Mesenchymal stem cell (in vitro differentiated cells and primary cell): ENCODE data around the gene CLSTN1.
A peak's percentile ranks its signal among the peaks of the same experiment; 100 is the strongest.

Experiments
- DNase-seq: peaks from one replicate; pipeline ENCODE4 v3.0.0-alpha.2; 2013
- H2AFZ ChIP-seq: one replicate; pipeline ENCODE4 v1.6.1; 2013; ENCODE audit warnings: low read depth, mild to moderate bottlenecking, control low read depth, inconsistent platforms, low read length, moderate library complexity
- H2AK5ac ChIP-seq: 2 replicates; pipeline ENCODE4 v1.6.1; 2013; ENCODE audit warnings: low read length, moderate library complexity, mild to moderate bottlenecking, inconsistent platforms; ENCODE audit not compliant: severe bottlenecking
- H2BK120ac ChIP-seq: one replicate; pipeline ENCODE4 v1.6.1; 2013; ENCODE audit warnings: low read depth, mild to moderate bottlenecking, inconsistent platforms, low read length, moderate library complexity
- H2BK12ac ChIP-seq, 2 experiments: one replicate each; pipeline ENCODE4 v1.6.1; 2013; ENCODE audit warnings: inconsistent platforms in 2 of 2, low read length in 2 of 2, mild to moderate bottlenecking in 2 of 2, moderate library complexity in 2 of 2, control low read depth in 1 of 2
- H2BK15ac ChIP-seq: one replicate; pipeline ENCODE4 v1.6.1; 2013; ENCODE audit warnings: mild to moderate bottlenecking, low read depth, inconsistent platforms; ENCODE audit not compliant: poor library complexity, severe bottlenecking
- H2BK5ac ChIP-seq: 2 replicates; pipeline ENCODE4 v1.6.1; 2013; ENCODE audit warnings: low read depth, mild to moderate bottlenecking, low read length, control low read depth, inconsistent platforms; ENCODE audit not compliant: poor library complexity, severe bottlenecking
- H3K14ac ChIP-seq, 2 experiments: one replicate each; pipeline ENCODE4 v1.6.1; 2013; ENCODE audit warnings: inconsistent platforms in 2 of 2, low read length in 2 of 2, control low read depth in 1 of 2, mild to moderate bottlenecking in 1 of 2, moderate library complexity in 1 of 2
- H3K18ac ChIP-seq, 2 experiments: one replicate each; pipeline ENCODE4 v1.6.1; 2013; ENCODE audit warnings: inconsistent platforms in 2 of 2, low read length in 2 of 2, control low read depth in 1 of 2, low read depth in 1 of 2, mild to moderate bottlenecking in 1 of 2
- H3K23ac ChIP-seq, 2 experiments: one replicate each; pipeline ENCODE4 v1.6.1; 2013; ENCODE audit warnings: inconsistent platforms in 2 of 2, low read length in 2 of 2, mild to moderate bottlenecking in 2 of 2, moderate library complexity in 2 of 2, control low read depth in 1 of 2
- H3K27ac ChIP-seq: 2 replicates; pipeline ENCODE4 v1.5.1; 2013; ENCODE audit warnings: mild to moderate bottlenecking, moderate library complexity, low read length, control low read depth, inconsistent platforms; ENCODE audit not compliant: poor library complexity, severe bottlenecking
- H3K27me3 ChIP-seq, 2 experiments: 2 replicates each; pipeline versions ENCODE4 v1.6.1 to v1.7.0; 2013; ENCODE audit warnings: low read length in 2 of 2, mild to moderate bottlenecking in 2 of 2, moderate library complexity in 2 of 2, control low read depth in 1 of 2, inconsistent platforms in 1 of 2; ENCODE audit not compliant: control insufficient read depth in 1 of 2, insufficient read depth in 1 of 2
- H3K36me3 ChIP-seq, 2 experiments: 2 replicates each; pipeline versions ENCODE4 v1.6.1 to v1.7.0; 2013; ENCODE audit warnings: low read length in 2 of 2, control low read depth in 1 of 2, inconsistent platforms in 1 of 2, low read depth in 1 of 2, mild to moderate bottlenecking in 1 of 2; ENCODE audit not compliant: insufficient read depth in 2 of 2, control insufficient read depth in 1 of 2
- H3K4ac ChIP-seq, 2 experiments: one replicate each; pipeline ENCODE4 v1.6.1; 2013; ENCODE audit warnings: inconsistent platforms in 2 of 2, low read length in 2 of 2, mild to moderate bottlenecking in 2 of 2, moderate library complexity in 2 of 2, control low read depth in 1 of 2, low read depth in 1 of 2
- H3K4me1 ChIP-seq: 2 replicates; pipeline ENCODE4 v1.6.1; 2013; ENCODE audit warnings: low read depth, low read length, control low read depth; ENCODE audit not compliant: control insufficient read depth, insufficient read depth
- H3K4me2 ChIP-seq: 2 replicates; pipeline ENCODE4 v1.6.1; 2013; ENCODE audit warnings: low read length, mild to moderate bottlenecking, inconsistent platforms; ENCODE audit not compliant: poor library complexity, severe bottlenecking
- H3K4me3 ChIP-seq, 2 experiments: 2 replicates each; pipeline versions ENCODE4 v1.5.1 to v1.7.0; 2013; ENCODE audit warnings: low read length in 2 of 2, mild to moderate bottlenecking in 2 of 2, control low read depth in 1 of 2, low read depth in 1 of 2; ENCODE audit not compliant: insufficient read depth in 1 of 2
- H3K79me1 ChIP-seq: replicated peaks from 2 replicates; pipeline ENCODE4 v1.6.1; 2013; ENCODE audit warnings: mild to moderate bottlenecking, control low read depth, low read length, inconsistent platforms; ENCODE audit not compliant: poor library complexity, severe bottlenecking
- H3K9ac ChIP-seq: 2 replicates; pipeline ENCODE4 v1.7.0; 2013; ENCODE audit warnings: mild to moderate bottlenecking, low read length, moderate library complexity
- H3K9me3 ChIP-seq: 2 replicates; pipeline ENCODE4 v1.7.0; 2013; ENCODE audit warnings: mild to moderate bottlenecking, low read length; ENCODE audit not compliant: control insufficient read depth
- H4K8ac ChIP-seq: one replicate; pipeline ENCODE4 v1.6.1; 2013; ENCODE audit warnings: inconsistent platforms, mild to moderate bottlenecking, low read length, moderate library complexity
- H4K91ac ChIP-seq: one replicate; pipeline ENCODE4 v1.6.1; 2013; ENCODE audit warnings: mild to moderate bottlenecking, low read length, inconsistent platforms
- WGBS: methylation state at CpG from one replicate; pipeline ENCODE4 v1.1.7; 2013; ENCODE audit warnings: mixed read lengths; 5-methylcytosine and 5-hydroxymethylcytosine counted together

Gene CLSTN1

GRCh38 chr1:9814619-9815018 lies 9.1 kb downstream of the CLSTN1 start:
- Histone ChIP-seq H3K4me2 (no peak overlapping the region), H4K91ac (no peak overlapping the region), H4K8ac (no peak overlapping the region), H2BK120ac (no peak overlapping the region), H3K79me1 (peaks cover 10% of the 10 kb centered on the region), H3K36me3 (no peaks in the 10 kb centered on the region), H3K18ac (no peak overlapping the region), H2BK12ac (no peak overlapping the region), H2AK5ac (no peak overlapping the region), H3K4me1 (peaks cover under 1% of the 10 kb centered on the region), H3K4ac (peak overlapping the region in 1 of 2 experiments; percentile 41), H3K9me3 (no peaks in the 10 kb centered on the region), H3K27me3 (no peaks in the 10 kb centered on the region), H2BK15ac (no peak overlapping the region), H2AFZ (no peak overlapping the region), H3K14ac (no peak overlapping the region), H3K27ac (no peak overlapping the region), H3K4me3 (no peak overlapping the region), H2BK5ac (no peak overlapping the region), H3K23ac (no peak overlapping the region), H3K9ac (no peak overlapping the region)
- DNase-seq, result no peak
- 96% methylated on average over 6 of the region's 6 CpGs for WGBS

- peaks cover 0 to 7% of the 10 kb centered on the region in 2 experiments for H3K36me3 ChIP-seq
- H3K9me3 ChIP-seq, result no peaks in the 10 kb centered on the region
- H2BK15ac ChIP-seq, result no peak overlapping the region
- H3K27ac ChIP-seq, result no peak overlapping the region
- H3K23ac ChIP-seq, result no peak overlapping the region
- H2AK5ac ChIP-seq, result no peak overlapping the region
- no peak for DNase-seq
- H3K4me1 ChIP-seq, result peaks cover 17% of the 10 kb centered on the region
- no peak overlapping the region for H2BK5ac ChIP-seq
- no peaks in the 10 kb centered on the region for H3K27me3 ChIP-seq
- 97% methylated on average over 5 of the region's 6 CpGs for WGBS
- H3K18ac ChIP-seq, result no peak overlapping the region
- no peak overlapping the region for H2BK12ac ChIP-seq
- no peak overlapping the region for H3K4me2 ChIP-seq
- no peak overlapping the region for H4K91ac ChIP-seq
- no peak overlapping the region for H3K4ac ChIP-seq
- H3K4me3 ChIP-seq, result no peak overlapping the region
- no peak overlapping the region for H2AFZ ChIP-seq
- H3K14ac ChIP-seq, result no peak overlapping the region
- peaks cover 17% of the 10 kb centered on the region for H3K79me1 ChIP-seq
- no peak overlapping the region for H4K8ac ChIP-seq
- H3K9ac ChIP-seq, result no peak overlapping the region
- no peak overlapping the region for H2BK120ac ChIP-seq
Observed at GRCh38 chr1:9811239-9811966, 12.4 kb downstream of the CLSTN1 start.

GRCh38 chr1:9809100-9809510 lies 14.7 kb downstream of the CLSTN1 start:
- peaks cover 0 to 7% of the 10 kb centered on the region in 2 experiments for H3K36me3 ChIP-seq
- H2AK5ac ChIP-seq, result no peak overlapping the region
- no peak overlapping the region for H2BK12ac ChIP-seq
- H4K8ac ChIP-seq, result no peak overlapping the region
- H4K91ac ChIP-seq, result no peak overlapping the region
- DNase-seq, result no peak
- H3K14ac ChIP-seq, result no peak overlapping the region
- no peak overlapping the region for H3K4me3 ChIP-seq
- no peak overlapping the region for H2BK5ac ChIP-seq
- no peak overlapping the region for H3K23ac ChIP-seq
- no peak overlapping the region for H2BK120ac ChIP-seq
- H3K27me3 ChIP-seq, result no peaks in the 10 kb centered on the region
- H2BK15ac ChIP-seq, result no peak overlapping the region
- no peak overlapping the region for H3K9ac ChIP-seq
- H3K18ac ChIP-seq, result no peak overlapping the region
- peaks cover 26% of the 10 kb centered on the region for H3K4me1 ChIP-seq
- peaks cover 19% of the 10 kb centered on the region for H3K79me1 ChIP-seq
- no peaks in the 10 kb centered on the region for H3K9me3 ChIP-seq
- no peak overlapping the region for H3K27ac ChIP-seq
- no peak overlapping the region for H3K4ac ChIP-seq
- 69% methylated on average over 8 of the region's 8 CpGs for WGBS
- H3K4me2 ChIP-seq, result no peak overlapping the region
- no peak overlapping the region for H2AFZ ChIP-seq

- H3K4ac ChIP-seq, result no peak overlapping the region
- no peak overlapping the region for H3K23ac ChIP-seq
- no peak overlapping the region for H2AK5ac ChIP-seq
- no peaks in the 10 kb centered on the region for H3K9me3 ChIP-seq
- peaks cover 19% of the 10 kb centered on the region for H3K79me1 ChIP-seq
- no peak overlapping the region for H2BK120ac ChIP-seq
- H2BK5ac ChIP-seq, result no peak overlapping the region
- no peaks in the 10 kb centered on the region for H3K27me3 ChIP-seq
- H4K8ac ChIP-seq, result no peak overlapping the region
- 93% methylated on average over 8 of the region's 8 CpGs for WGBS
- peaks cover 26% of the 10 kb centered on the region for H3K4me1 ChIP-seq
- H2AFZ ChIP-seq, result no peak overlapping the region
- H2BK15ac ChIP-seq, result no peak overlapping the region
- H4K91ac ChIP-seq, result no peak overlapping the region
- H3K4me3 ChIP-seq, result no peak overlapping the region
- peaks cover 0 to 7% of the 10 kb centered on the region in 2 experiments for H3K36me3 ChIP-seq
- H3K4me2 ChIP-seq, result no peak overlapping the region
- no peak for DNase-seq
- H2BK12ac ChIP-seq, result no peak overlapping the region
- no peak overlapping the region for H3K27ac ChIP-seq
- no peak overlapping the region for H3K18ac ChIP-seq
- no peak overlapping the region for H3K9ac ChIP-seq
- H3K14ac ChIP-seq, result no peak overlapping the region
Observed at GRCh38 chr1:9808459-9808858, 15.3 kb downstream of the CLSTN1 start.
